K562 (cell line): ENCODE measurements around the gene HEXD. TPM values are rescaled to one million over a fixed set of nuclear protein-coding genes. Genes with fewer than 3 reads are reported as not detected.

ENCODE experiments used
- BHLHE40 ChIP-seq: IDR thresholded peaks from 2 replicates; pipeline ENCODE4 v1.6.1; 2011; ENCODE audit warnings: low read length, improper control_type of control experiment
- BRD4 ChIP-seq: fragments of 200-600 bp; sonication (generic); IDR thresholded peaks from 2 replicates; pipeline ENCODE4 v1.6.1; 2017; ENCODE audit warnings: inconsistent platforms
- CREBBP ChIP-seq: IDR thresholded peaks from one replicate; pipeline ENCODE4 v1.6.1; 2012; ENCODE audit warnings: low read depth, mild to moderate bottlenecking, control low read depth, inconsistent platforms, low read length
- DACH1 ChIP-seq: fragments of 450-650 bp; IDR thresholded peaks from 2 replicates; pipeline ENCODE4 v1.6.1; 2018; ENCODE audit not compliant: partially characterized antibody
- DPF2 ChIP-seq: fragments of 450-650 bp; IDR thresholded peaks from 2 replicates; pipeline ENCODE4 v1.6.1; 2016
- ESRRA ChIP-seq: fragments of 450-650 bp; IDR thresholded peaks from 2 replicates; pipeline ENCODE4 v1.6.1; 2014; ENCODE audit warnings: low read depth, mild to moderate bottlenecking, moderate library complexity, borderline replicate concordance
- MTF1 ChIP-seq: fragments of 250-450 bp; sonication (Bioruptor Pico); IDR thresholded peaks from 2 replicates; pipeline ENCODE4 v1.9.0; 2021; ENCODE audit warnings: moderate library complexity, mild to moderate bottlenecking, inconsistent platforms, borderline replicate concordance
- POLR2G ChIP-seq: fragments of 200-400 bp; formaldehyde crosslinking; IDR thresholded peaks from 2 replicates; pipeline ENCODE4 v1.6.1; 2017; ENCODE audit warnings: low read depth, mild to moderate bottlenecking, antibody characterized with exemption, low read length, moderate library complexity
- RCOR1 ChIP-seq, 2 experiments: IDR thresholded peaks; 2 replicates each; pipeline ENCODE4 v1.6.1; 2012; ENCODE audit warnings: low read depth in 2 of 2, low read length in 2 of 2, borderline replicate concordance in 1 of 2, improper control_type of control experiment in 1 of 2
- SAFB ChIP-seq: fragments of 200-400 bp; formaldehyde crosslinking; IDR thresholded peaks from 2 replicates; pipeline ENCODE4 v1.6.1; 2017; ENCODE audit warnings: low read depth, low read length, borderline replicate concordance
- SMAD4 ChIP-seq: fragments of 250-450 bp; sonication (Bioruptor Pico); conservative IDR thresholded peaks from 2 replicates; pipeline ENCODE4 v1.8.0; 2021; ENCODE audit warnings: inconsistent platforms, mild to moderate bottlenecking, moderate library complexity
- SREBF2 ChIP-seq: sonication (generic); formaldehyde crosslinking; IDR thresholded peaks from 2 replicates; pipeline ENCODE4 v1.4.0; 2020; ENCODE audit warnings: mild to moderate bottlenecking, missing genetic modification reagents
- TGIF2 ChIP-seq: sonication (generic); formaldehyde crosslinking; IDR thresholded peaks from 2 replicates; pipeline ENCODE4 v1.8.1; 2022; ENCODE audit warnings: mild to moderate bottlenecking, missing genetic modification reagents, moderate library complexity
- ZC3H4 ChIP-seq: sonication (generic); formaldehyde crosslinking; IDR thresholded peaks from 2 replicates; pipeline ENCODE4 v1.9.0; 2021; ENCODE audit warnings: missing genetic modification reagents, borderline replicate concordance
- polyA plus RNA-seq, 8 experiments: library from polyadenylated mRNA; depleted of rRNA in 4 of 8; stranded (reverse) in 5 of 8; unstranded in 3 of 8; fragments of >200 nt; fragmentation: Nextera tagmentation in 2 of 8; fragmentation: Illumina TruSeq in 1 of 8; extraction: Ambion mirVana in 2 of 8; extraction: Trizol in 1 of 8; gene quantifications; 2 replicates each; pipeline versions ENCODE4 v1.2.1 to v1.2.3, GENCODE V29; 2011 to 2014; ENCODE audit warnings: inconsistent platforms in 1 of 8, missing spikeins in 1 of 8
- total RNA-seq, 7 experiments: library from RNA; depleted of rRNA in 6 of 7; stranded (reverse); fragments of >200 nt in 6 of 7; fragmentation: Illumina TruSeq in 2 of 7; extraction: Trizol in 2 of 7; gene quantifications; 2 replicates each; pipeline versions ENCODE4 v1.2.1 to v1.2.3, GENCODE V29; 2011 to 2021; ENCODE audit warnings: low replicate concordance in 1 of 7
- TF ChIP-seq, protein P1 (sequence below): fragments of 250-450 bp; sonication (Bioruptor Pico); IDR thresholded peaks from 2 replicates; pipeline ENCODE4 v1.5.0; 2021; ENCODE audit warnings: mild to moderate bottlenecking, moderate library complexity
- TF ChIP-seq, protein P2 (sequence below): sonication (generic); formaldehyde crosslinking; IDR thresholded peaks from 2 replicates; pipeline ENCODE4 v1.8.0; 2023; ENCODE audit warnings: mild to moderate bottlenecking, missing genetic modification reagents
- TF ChIP-seq, protein P3 (sequence below): sonication (generic); formaldehyde crosslinking; IDR thresholded peaks from 2 replicates; pipeline ENCODE4 v1.8.1; 2023; ENCODE audit warnings: mild to moderate bottlenecking, missing genetic modification reagents
- TF ChIP-seq, protein P4 (sequence below): fragments of 450-650 bp; IDR thresholded peaks from 2 replicates; pipeline ENCODE4 v1.6.1; 2016; ENCODE audit warnings: antibody characterized with exemption

The HEXD gene
- total and polyA plus RNA-seq, 9 of the 15 experiments (the other 6 are each of a cell fraction or from before 2014, with no cell fraction given): 1.0 to 25.3 (median 10.0) TPM

DNA sequence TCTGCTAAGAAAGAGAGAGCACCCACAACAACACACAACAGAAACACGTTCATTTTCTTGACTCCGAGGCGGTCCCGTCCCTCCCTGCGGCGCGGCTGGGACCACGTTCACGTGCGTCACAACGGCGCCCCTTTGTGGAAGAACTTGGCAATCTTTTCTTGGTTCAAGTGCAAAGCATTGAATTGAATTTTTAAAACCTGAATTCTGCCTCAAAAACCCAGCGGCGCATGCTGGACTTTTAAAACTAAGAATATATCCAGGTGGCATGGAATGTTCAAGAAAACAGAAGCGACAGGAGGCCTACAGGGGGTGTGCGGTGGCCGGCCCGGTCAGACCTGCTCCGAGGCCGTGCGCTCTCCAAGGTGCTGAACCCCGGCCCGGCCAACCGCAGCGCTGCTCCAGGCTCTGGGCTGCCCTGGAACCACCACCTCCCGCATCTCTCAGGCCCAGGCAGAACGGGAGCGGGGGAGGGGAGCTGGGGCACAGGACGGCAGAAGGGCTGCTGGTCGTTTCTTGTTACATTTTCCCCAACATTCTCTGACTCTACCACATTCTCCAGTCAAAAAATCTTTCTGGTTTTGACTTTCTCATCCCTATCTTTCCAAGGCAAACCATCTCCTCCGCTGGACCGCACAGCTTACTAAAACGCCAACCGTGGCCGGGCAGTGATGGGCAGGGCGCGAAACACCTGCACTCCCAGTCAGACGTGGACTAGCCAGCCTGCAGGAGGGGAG is 3.4 kb upstream of the HEXD start (continued):
- TF ChIP-seq BHLHE40 (peak; percentile 81), ZC3H4 (CRISPR knock-in tag) (no peak), DPF2 (0 out of 2 replicates have a peak, but pooled peaks have one; percentile 28), MTF1 (CRISPR knock-in tag) (no peak), SMAD4 (CRISPR knock-in tag) (peak; percentile 80; the same call in 1 of the 2 replicates), POLR2G (peak; percentile 39; the same call in 1 of the 2 replicates), ESRRA (peak; percentile 58; the same call in 1 of the 2 replicates), DACH1 (no peak), SAFB (no peak), RCOR1 (IDR thresholded peaks at IDR 0.05; ENCODE audit: borderline replicate concordance in 1 of 2, low read depth in 2 of 2, low read length in 2 of 2) (peak in 1 of 2 experiments; percentile 60; a peak in 1 of 4 replicates), CREBBP (no peak), TGIF2 (CRISPR knock-in tag) (peak; percentile 91; the same call in 1 of the 2 replicates), SREBF2 (CRISPR knock-in tag) (0 out of 2 replicates have a peak, but pooled peaks have one; percentile 62), BRD4 (no peak)
- TF ChIP-seq, protein P1, sequence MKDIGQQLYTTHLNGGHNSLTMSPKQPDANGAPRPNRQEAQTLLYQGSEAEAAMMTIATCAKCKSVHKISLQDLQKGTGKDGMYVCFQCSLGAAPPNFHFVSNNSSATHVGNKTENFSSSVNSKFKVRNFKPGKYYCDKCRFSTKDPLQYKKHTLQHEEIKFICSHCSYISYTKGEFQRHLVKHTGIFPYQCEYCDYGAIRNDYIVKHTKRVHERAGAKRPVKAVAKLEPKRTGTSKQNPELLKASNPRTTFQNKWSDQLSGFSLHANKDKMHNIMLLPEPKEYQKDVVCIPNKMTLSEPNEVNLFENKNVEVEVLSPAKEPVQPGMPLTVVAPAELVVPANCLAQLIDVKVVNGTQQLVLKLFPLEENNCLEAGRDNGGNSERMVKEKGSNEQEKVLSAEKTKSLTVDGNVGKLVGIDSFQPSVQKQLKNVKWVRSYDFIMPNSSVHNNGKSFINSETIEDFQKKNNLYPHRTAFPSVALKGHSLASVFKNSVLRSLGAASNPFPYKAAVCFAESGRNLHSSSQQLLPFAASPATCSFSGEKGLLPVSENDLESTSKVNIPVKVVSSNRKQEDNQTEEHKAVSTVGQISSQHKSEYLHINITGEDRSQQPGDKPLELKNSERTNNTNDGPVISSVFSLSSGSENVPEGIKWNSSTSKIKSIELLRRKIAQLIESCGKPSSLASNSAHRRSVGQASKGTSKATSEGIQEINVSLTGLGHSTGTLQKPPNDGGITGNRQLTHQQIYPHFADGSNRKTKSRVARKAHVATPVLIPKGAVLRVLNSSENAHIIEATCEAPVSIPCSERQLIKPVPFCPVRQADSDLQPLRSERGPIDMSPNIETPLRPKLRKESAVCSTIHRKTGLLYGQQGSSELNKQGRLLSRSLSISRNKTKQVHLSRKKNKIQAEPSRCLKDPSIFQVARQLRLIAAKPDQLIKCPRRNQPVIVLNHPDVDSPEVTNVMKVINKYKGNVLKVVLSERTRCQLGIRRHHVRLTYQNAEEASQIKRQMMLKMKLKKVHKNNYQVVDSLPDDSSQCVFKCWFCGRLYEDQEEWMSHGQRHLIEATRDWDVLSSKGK (CRISPR knock-in tag): no peak
- TF ChIP-seq, protein P2, sequence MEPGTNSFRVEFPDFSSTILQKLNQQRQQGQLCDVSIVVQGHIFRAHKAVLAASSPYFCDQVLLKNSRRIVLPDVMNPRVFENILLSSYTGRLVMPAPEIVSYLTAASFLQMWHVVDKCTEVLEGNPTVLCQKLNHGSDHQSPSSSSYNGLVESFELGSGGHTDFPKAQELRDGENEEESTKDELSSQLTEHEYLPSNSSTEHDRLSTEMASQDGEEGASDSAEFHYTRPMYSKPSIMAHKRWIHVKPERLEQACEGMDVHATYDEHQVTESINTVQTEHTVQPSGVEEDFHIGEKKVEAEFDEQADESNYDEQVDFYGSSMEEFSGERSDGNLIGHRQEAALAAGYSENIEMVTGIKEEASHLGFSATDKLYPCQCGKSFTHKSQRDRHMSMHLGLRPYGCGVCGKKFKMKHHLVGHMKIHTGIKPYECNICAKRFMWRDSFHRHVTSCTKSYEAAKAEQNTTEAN (CRISPR knock-in tag): peak; percentile 72; the same call in 1 of the 2 replicates
- TF ChIP-seq, protein P3, sequence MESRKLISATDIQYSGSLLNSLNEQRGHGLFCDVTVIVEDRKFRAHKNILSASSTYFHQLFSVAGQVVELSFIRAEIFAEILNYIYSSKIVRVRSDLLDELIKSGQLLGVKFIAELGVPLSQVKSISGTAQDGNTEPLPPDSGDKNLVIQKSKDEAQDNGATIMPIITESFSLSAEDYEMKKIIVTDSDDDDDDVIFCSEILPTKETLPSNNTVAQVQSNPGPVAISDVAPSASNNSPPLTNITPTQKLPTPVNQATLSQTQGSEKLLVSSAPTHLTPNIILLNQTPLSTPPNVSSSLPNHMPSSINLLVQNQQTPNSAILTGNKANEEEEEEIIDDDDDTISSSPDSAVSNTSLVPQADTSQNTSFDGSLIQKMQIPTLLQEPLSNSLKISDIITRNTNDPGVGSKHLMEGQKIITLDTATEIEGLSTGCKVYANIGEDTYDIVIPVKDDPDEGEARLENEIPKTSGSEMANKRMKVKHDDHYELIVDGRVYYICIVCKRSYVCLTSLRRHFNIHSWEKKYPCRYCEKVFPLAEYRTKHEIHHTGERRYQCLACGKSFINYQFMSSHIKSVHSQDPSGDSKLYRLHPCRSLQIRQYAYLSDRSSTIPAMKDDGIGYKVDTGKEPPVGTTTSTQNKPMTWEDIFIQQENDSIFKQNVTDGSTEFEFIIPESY: peak; percentile 82
- TF ChIP-seq, protein P4, sequence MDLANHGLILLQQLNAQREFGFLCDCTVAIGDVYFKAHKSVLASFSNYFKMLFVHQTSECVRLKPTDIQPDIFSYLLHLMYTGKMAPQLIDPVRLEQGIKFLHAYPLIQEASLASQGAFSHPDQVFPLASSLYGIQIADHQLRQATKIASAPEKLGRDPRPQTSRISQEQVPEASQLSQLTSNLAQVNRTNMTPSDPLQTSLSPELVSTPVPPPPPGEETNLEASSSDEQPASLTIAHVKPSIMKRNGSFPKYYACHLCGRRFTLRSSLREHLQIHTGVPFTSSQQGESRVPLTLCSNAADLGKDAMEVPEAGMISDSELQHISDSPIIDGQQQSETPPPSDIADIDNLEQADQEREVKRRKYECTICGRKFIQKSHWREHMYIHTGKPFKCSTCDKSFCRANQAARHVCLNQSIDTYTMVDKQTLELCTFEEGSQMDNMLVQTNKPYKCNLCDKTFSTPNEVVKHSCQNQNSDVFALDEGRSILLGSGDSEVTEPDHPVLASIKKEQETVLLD: peak; percentile 31; the same call in 1 of the 2 replicates
